T-helper 22 cell (primary cell): Measurements from ENCODE around the gene TRIM17.
"Not testable (repeated sequence)": the region's sequence is repeated elsewhere in the genome, so short reads cannot be mapped to it uniquely, and the experiment has no call there.

Experiments
- DNase-seq: peaks from one replicate; pipeline ENCODE4 v3.0.0-alpha.2; 2020; ENCODE audit warnings: low read depth

TRIM17 gene

GRCh38 chr1:228448372-228448771, 31.7 kb upstream of the TRIM17 start:
- no peak for DNase-seq

GRCh38 chr1:228446852-228447251, 30.2 kb upstream of the TRIM17 start:
- DNase-seq, result no peak

GRCh38 chr1:228445843-228446650, 29.4 kb upstream of the TRIM17 start:
- DNase-seq, result no peak

GRCh38 chr1:228445490-228445842, 28.8 kb upstream of the TRIM17 start:
- DNase-seq, result no peak

GRCh38 chr1:228443395-228443794, 26.7 kb upstream of the TRIM17 start:
- no peak for DNase-seq

- no peak for DNase-seq
Observed at GRCh38 chr1:228440761-228441500, 24.3 kb upstream of the TRIM17 start.

- no peak for DNase-seq
Observed at GRCh38 chr1:228438266-228438665, 21.6 kb upstream of the TRIM17 start.

- no peak for DNase-seq
Observed at GRCh38 chr1:228437424-228437962, 20.8 kb upstream of the TRIM17 start.

GRCh38 chr1:228434689-228435088, 18.0 kb upstream of the TRIM17 start:
- no peak for DNase-seq

GRCh38 chr1:228433337-228434053, 16.8 kb upstream of the TRIM17 start:
- not testable (repeated sequence) for DNase-seq

- no peak for DNase-seq
Observed at GRCh38 chr1:228430243-228430642, 13.6 kb upstream of the TRIM17 start.

- no peak for DNase-seq
Observed at GRCh38 chr1:228429698-228430097, 13.0 kb upstream of the TRIM17 start.

GRCh38 chr1:228429007-228429406, 12.3 kb upstream of the TRIM17 start:
- no peak for DNase-seq

- no peak for DNase-seq
Observed at GRCh38 chr1:228428412-228428811, 11.8 kb upstream of the TRIM17 start.

GRCh38 chr1:228426518-228427175, 10.0 kb upstream of the TRIM17 start:
- no peak for DNase-seq

- DNase-seq, result no peak
Observed at GRCh38 chr1:228424685-228425660, 8.3 kb upstream of the TRIM17 start.

GRCh38 chr1:228423404-228424053, 6.9 kb upstream of the TRIM17 start:
- DNase-seq, result no peak

GRCh38 chr1:228420968-228421826, 4.5 kb upstream of the TRIM17 start:
- no peak for DNase-seq

- DNase-seq, result no peak
Observed at GRCh38 chr1:228417483-228418203, 982 bp upstream of the TRIM17 start.
